HepG2 (cell line): ENCODE measurements around the gene PPP1R7.

Experiments
- TF ChIP-seq, protein P1 (sequence below): sonication (generic); formaldehyde crosslinking; IDR thresholded peaks from 2 replicates; pipeline ENCODE4 v1.8.0; 2022; ENCODE audit warnings: mild to moderate bottlenecking, missing genetic modification reagents, borderline replicate concordance
- TF ChIP-seq, protein P2 (sequence below), 2 experiments: IDR thresholded peaks; 2 replicates each; pipeline ENCODE4 v1.6.1; 2011 to 2012; ENCODE audit warnings: low read length in 2 of 2, borderline replicate concordance in 1 of 2, low read depth in 1 of 2, mild to moderate bottlenecking in 1 of 2, moderate library complexity in 1 of 2

DNA sequence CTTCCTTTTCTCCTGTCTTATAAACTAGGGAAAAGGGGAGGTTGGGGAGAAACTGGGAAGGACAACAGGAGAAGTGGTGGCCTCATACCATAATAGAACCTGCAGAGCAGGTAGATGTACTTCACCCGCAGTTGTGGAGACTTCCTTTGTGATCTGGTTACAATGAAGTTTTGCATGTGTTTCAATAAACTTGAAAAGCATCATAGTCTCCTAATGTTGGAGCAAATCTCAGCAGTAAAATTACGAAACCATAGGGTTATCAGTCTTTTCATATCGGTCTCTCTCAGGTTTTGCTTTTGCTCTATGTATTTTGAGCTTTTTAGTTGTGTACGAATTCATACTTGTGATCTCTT, 68.7 kb downstream of the PPP1R7 start:
- TF ChIP-seq, protein P1, sequence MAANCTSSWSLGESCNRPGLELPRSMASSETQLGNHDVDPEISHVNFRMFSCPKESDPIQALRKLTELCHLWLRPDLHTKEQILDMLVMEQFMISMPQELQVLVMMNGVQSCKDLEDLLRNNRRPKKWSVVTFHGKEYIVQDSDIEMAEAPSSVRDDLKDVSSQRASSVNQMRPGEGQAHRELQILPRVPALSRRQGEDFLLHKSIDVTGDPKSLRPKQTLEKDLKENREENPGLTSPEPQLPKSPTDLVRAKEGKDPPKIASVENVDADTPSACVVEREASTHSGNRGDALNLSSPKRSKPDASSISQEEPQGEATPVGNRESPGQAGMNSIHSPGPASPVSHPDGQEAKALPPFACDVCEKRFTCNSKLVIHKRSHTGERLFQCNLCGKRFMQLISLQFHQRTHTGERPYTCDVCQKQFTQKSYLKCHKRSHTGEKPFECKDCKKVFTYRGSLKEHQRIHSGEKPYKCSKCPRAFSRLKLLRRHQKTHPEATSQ (CRISPR knock-in tag), result no peak
- TF ChIP-seq, protein P2, sequence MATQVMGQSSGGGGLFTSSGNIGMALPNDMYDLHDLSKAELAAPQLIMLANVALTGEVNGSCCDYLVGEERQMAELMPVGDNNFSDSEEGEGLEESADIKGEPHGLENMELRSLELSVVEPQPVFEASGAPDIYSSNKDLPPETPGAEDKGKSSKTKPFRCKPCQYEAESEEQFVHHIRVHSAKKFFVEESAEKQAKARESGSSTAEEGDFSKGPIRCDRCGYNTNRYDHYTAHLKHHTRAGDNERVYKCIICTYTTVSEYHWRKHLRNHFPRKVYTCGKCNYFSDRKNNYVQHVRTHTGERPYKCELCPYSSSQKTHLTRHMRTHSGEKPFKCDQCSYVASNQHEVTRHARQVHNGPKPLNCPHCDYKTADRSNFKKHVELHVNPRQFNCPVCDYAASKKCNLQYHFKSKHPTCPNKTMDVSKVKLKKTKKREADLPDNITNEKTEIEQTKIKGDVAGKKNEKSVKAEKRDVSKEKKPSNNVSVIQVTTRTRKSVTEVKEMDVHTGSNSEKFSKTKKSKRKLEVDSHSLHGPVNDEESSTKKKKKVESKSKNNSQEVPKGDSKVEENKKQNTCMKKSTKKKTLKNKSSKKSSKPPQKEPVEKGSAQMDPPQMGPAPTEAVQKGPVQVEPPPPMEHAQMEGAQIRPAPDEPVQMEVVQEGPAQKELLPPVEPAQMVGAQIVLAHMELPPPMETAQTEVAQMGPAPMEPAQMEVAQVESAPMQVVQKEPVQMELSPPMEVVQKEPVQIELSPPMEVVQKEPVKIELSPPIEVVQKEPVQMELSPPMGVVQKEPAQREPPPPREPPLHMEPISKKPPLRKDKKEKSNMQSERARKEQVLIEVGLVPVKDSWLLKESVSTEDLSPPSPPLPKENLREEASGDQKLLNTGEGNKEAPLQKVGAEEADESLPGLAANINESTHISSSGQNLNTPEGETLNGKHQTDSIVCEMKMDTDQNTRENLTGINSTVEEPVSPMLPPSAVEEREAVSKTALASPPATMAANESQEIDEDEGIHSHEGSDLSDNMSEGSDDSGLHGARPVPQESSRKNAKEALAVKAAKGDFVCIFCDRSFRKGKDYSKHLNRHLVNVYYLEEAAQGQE (IDR thresholded peaks at IDR 0.05; ENCODE audit: borderline replicate concordance in 1 of 2, low read depth in 1 of 2, low read length in 2 of 2), result no peak
